HG03103 (cell line): ENCODE measurements around the gene MRNIP.
"Not testable (repeated sequence)": the region's sequence is repeated elsewhere in the genome, so short reads cannot be mapped to it uniquely, and the experiment has no call there.

Experiments
- ATAC-seq: cut with Tn5 transposase; IDR thresholded peaks from one replicate; pipeline ENCODE4 v1.9.1; 2021; ENCODE audit warnings: low read depth; ENCODE audit not compliant: unreplicated experiment

The MRNIP gene

GRCh38 chr5:179840766-179841165 lies 17.9 kb downstream of the MRNIP start:
- ATAC-seq = no peak

GRCh38 chr5:179840321-179840720 lies 18.3 kb downstream of the MRNIP start:
- no peak for ATAC-seq

- ATAC-seq = no peak
Measured at GRCh38 chr5:179839328-179840256, 19.0 kb downstream of the MRNIP start.

GRCh38 chr5:179837076-179838011 lies 21.3 kb downstream of the MRNIP start:
- no peak for ATAC-seq

- no peak for ATAC-seq
Measured at GRCh38 chr5:179836225-179837019, 22.2 kb downstream of the MRNIP start.

GRCh38 chr5:179834871-179835270 lies 23.7 kb downstream of the MRNIP start:
- not testable (repeated sequence) for ATAC-seq

- no peak for ATAC-seq
Measured at GRCh38 chr5:179834120-179834519, 24.5 kb downstream of the MRNIP start.

GRCh38 chr5:179833709-179834070 lies 24.9 kb downstream of the MRNIP start:
- ATAC-seq = no peak

GRCh38 chr5:179833056-179833708 lies 25.4 kb downstream of the MRNIP start:
- no peak for ATAC-seq

GRCh38 chr5:179832039-179832745 lies 26.4 kb downstream of the MRNIP start:
- ATAC-seq = no peak

- ATAC-seq = no peak
Measured at GRCh38 chr5:179830818-179831468, 27.7 kb downstream of the MRNIP start.

- ATAC-seq = no peak
Measured at GRCh38 chr5:179829732-179830435, 28.7 kb downstream of the MRNIP start.

- no peak for ATAC-seq
Measured at GRCh38 chr5:179828756-179829421, 29.7 kb downstream of the MRNIP start.

GRCh38 chr5:179827680-179828079 lies 30.9 kb downstream of the MRNIP start:
- no peak for ATAC-seq

- ATAC-seq = no peak
Measured at GRCh38 chr5:179825655-179826182, 32.9 kb downstream of the MRNIP start.

GRCh38 chr5:179824745-179825112 lies 33.9 kb downstream of the MRNIP start:
- ATAC-seq = no peak

- no peak for ATAC-seq
Measured at GRCh38 chr5:179823937-179824744, 34.5 kb downstream of the MRNIP start.
